Gastrocnemius medialis (tissue), 4 donors: ENCODE data around the gene GRID2.

Experiments used
- CTCF ChIP-seq, 5 experiments: fragments of 450-650 bp in 3 of 5; fragments of 200-600 bp in 2 of 5; sonication (generic) in 2 of 5; IDR thresholded peaks in 4 of 5; conservative IDR thresholded peaks in 1 of 5; 1 replicate in 4 of 5; 2 replicates in 1 of 5; pipeline ENCODE4 v1.5.1; 2016 to 2019; ENCODE audit warnings: antibody characterized with exemption in 5 of 5, mild to moderate bottlenecking in 3 of 5, moderate library complexity in 3 of 5
- POLR2A ChIP-seq, 2 donors: fragments of 450-650 bp; IDR thresholded peaks; one replicate each; pipeline ENCODE4 v1.6.1; 2017; ENCODE audit warnings: antibody characterized with exemption in 2 of 2, mild to moderate bottlenecking in 2 of 2, moderate library complexity in 2 of 2

- TF ChIP-seq CTCF (IDR thresholded peaks at IDR 0.05 in 4 of 5, conservative IDR thresholded peaks at IDR 0.05 in 1 of 5) (no peak), POLR2A (IDR thresholded peaks at IDR 0.05) (no peak)
Observed at GRCh38 chr4:92255920-92256244, 47.9 kb upstream of the GRID2 start.
